ENCODE measurements around the gene SPINDOC. TPM values are rescaled to one million over a fixed set of nuclear protein-coding genes. Genes with fewer than 3 reads are reported as not detected.

The SPINDOC gene
- total RNA-seq, 1 donor from 2014 or later, result 61.6 TPM

- peaks cover 30% of the 10 kb centered on the region for H3K36me3 Mint-ChIP-seq
- peaks cover 59% of the 10 kb centered on the region for H3K4me1 Mint-ChIP-seq (ENCODE audit: unreplicated experiment)
- TF ChIP-seq CTCF (conservative IDR thresholded peaks at IDR 0.05), result no peak
- H3K27me3 Mint-ChIP-seq, result no peaks in the 10 kb centered on the region
- peak overlapping the region; percentile 17 for H3K4me3 Mint-ChIP-seq
- no peaks in the 10 kb centered on the region for H3K9me3 Mint-ChIP-seq
- DNase-seq (ENCODE audit: extremely low spot score, unreplicated experiment), result no peak
- H3K27ac Mint-ChIP-seq, result peak overlapping the region; percentile 72
These were observed 53.0 kb downstream of the SPINDOC start for GRCh38 chr11:63866211-63866610.

- Mint-ChIP-seq H3K4me1 (ENCODE audit: unreplicated experiment) (peaks cover 58% of the 10 kb centered on the region), H3K27ac (peak overlapping the region; percentile 64)
- no peak for DNase-seq (ENCODE audit: extremely low spot score, unreplicated experiment)
These were observed 54.3 kb downstream of the SPINDOC start for GRCh38 chr11:63867511-63867910.

DNA sequence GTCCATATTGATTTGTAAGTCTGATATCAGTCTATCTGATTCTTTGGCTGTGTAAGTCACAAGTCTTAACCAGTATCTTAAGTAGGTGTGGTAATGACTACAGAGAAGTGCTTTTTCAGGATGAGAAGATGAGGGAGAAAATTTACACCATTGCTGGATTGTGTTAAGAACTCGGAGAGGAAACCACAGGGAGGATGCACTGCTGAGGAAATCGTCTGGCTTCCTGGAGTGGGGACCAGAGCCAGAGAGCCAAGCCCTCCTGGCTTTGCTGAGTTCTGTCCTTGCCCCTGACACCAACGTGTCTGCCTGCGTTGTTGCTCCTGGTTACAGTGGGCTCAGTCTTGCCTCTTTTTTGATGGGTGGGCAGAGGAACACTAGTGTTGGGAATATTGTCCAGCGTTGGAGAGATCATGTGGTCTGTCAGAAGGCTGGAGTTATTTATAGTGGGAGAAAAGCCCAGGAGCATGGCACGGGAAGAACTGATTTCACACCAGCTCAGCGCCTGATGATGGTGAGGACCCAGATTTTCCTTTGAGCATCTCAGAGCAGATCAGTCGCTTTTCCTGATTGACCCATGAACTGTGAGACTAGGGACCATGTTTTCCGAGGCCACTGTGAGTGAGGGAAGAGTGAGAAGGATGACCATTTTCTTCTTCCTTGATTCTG lies 55.3 kb downstream of the SPINDOC start:
- TF ChIP-seq CTCF (conservative IDR thresholded peaks at IDR 0.05), result no peak
- peak overlapping the region; percentile 94 for H3K27ac Mint-ChIP-seq
- H3K4me1 Mint-ChIP-seq (ENCODE audit: unreplicated experiment), result peaks cover 52% of the 10 kb centered on the region
- H3K27me3 Mint-ChIP-seq, result no peaks in the 10 kb centered on the region
- no peak for DNase-seq (ENCODE audit: extremely low spot score, unreplicated experiment)
- peaks cover 17% of the 10 kb centered on the region for H3K36me3 Mint-ChIP-seq
- H3K9me3 Mint-ChIP-seq, result no peaks in the 10 kb centered on the region
- peak overlapping the region; percentile 39 for H3K4me3 Mint-ChIP-seq

More at GRCh38 chr11:63867511-63867910, 54.3 kb downstream of the SPINDOC start:
- H3K36me3 Mint-ChIP-seq, result peaks cover 24% of the 10 kb centered on the region
- H3K9me3 Mint-ChIP-seq, result no peaks in the 10 kb centered on the region
- H3K27me3 Mint-ChIP-seq, result no peaks in the 10 kb centered on the region
- H3K4me3 Mint-ChIP-seq, result no peak overlapping the region
- TF ChIP-seq CTCF (conservative IDR thresholded peaks at IDR 0.05), result no peak

DNA sequence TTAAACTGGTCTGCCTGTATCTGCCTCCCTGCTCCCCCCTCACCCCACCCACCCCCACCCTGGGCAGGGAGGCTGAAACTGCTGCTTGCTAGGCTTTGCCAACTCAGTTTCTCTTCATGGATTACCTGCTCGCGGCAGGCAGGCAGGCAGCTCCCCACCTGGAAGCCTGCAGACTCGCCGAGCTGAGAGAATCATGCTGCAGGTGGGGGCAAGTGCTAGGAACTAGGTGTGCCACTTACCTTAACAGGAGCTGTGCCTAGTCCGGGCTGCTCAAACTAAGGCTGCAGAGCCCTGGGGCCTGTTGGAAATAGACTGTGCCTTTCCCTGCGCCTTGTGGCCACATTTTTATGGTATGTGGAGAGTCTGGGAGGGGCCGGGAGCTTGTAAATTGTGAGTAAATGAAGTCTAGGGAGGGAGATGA lies 55.9 kb downstream of the SPINDOC start:
- peak overlapping the region; percentile 76 for H3K4me3 Mint-ChIP-seq
- peaks cover 20% of the 10 kb centered on the region for H3K36me3 Mint-ChIP-seq
- no peaks in the 10 kb centered on the region for H3K27me3 Mint-ChIP-seq
- no peak for DNase-seq (ENCODE audit: extremely low spot score, unreplicated experiment)
- TF ChIP-seq CTCF (conservative IDR thresholded peaks at IDR 0.05), result no peak
- H3K27ac Mint-ChIP-seq, result peak overlapping the region; percentile 94
- H3K4me1 Mint-ChIP-seq (ENCODE audit: unreplicated experiment), result peaks cover 55% of the 10 kb centered on the region
- H3K9me3 Mint-ChIP-seq, result no peaks in the 10 kb centered on the region

DNA sequence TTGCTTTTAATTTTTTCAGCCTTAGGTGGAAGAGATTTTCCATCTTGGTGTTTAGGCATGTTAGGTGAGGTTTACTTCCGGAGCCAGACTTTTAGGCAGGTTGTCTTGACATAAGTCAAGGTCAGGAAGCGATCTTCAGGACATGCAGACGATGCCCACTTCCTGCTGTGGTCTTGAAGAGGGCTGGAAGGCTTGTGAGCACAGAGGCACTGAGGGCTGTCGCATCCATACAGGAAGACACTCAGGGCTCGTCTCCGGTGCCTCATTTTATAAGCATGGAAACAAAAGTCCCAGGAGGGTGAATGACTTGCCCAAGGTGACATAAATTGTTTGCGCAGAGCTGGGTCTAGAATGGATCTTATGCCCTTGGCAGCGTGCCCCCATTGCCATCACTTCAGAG lies 56.4 kb downstream of the SPINDOC start:
- no peak for TF ChIP-seq CTCF (conservative IDR thresholded peaks at IDR 0.05)
- H3K4me3 Mint-ChIP-seq, result peak overlapping the region; percentile 76
- peak overlapping the region; percentile 94 for H3K27ac Mint-ChIP-seq
- H3K9me3 Mint-ChIP-seq, result no peaks in the 10 kb centered on the region
- peaks cover 60% of the 10 kb centered on the region for H3K4me1 Mint-ChIP-seq (ENCODE audit: unreplicated experiment)
- no peaks in the 10 kb centered on the region for H3K27me3 Mint-ChIP-seq
- DNase-seq (ENCODE audit: extremely low spot score, unreplicated experiment), result no peak
- H3K36me3 Mint-ChIP-seq, result peaks cover 23% of the 10 kb centered on the region

Data from type B pancreatic cell (in vitro differentiated cells).